Lung (tissue), 12 donors: ENCODE results near the gene MSH3. TPM values are rescaled to one million over a fixed set of nuclear protein-coding genes. Genes with fewer than 3 reads are reported as not detected.
"Not testable (repeated sequence)": the region's sequence is repeated elsewhere in the genome, so short reads cannot be mapped to it uniquely, and the experiment has no call there.

Source experiments
- ATAC-seq: fragments of 200-7000 bp; cut with Tn5 transposase; one replicate; pipeline ENCODE4 v1.9.1; 2020; ENCODE audit warnings: moderate number of reproducible peaks; ENCODE audit not compliant: insufficient read depth, low FRiP score
- DNase-seq, 3 donors: peaks; one replicate each; pipeline ENCODE4 v3.0.0-alpha.2; 2013 to 2017
- H3K27ac ChIP-seq, 2 donors: one replicate each; pipeline ENCODE4 v1.5.1; 2013; ENCODE audit warnings: mild to moderate bottlenecking in 2 of 2, moderate library complexity in 2 of 2, control low read depth in 1 of 2, inconsistent platforms in 1 of 2, low read depth in 1 of 2, low read length in 1 of 2
- H3K27me3 ChIP-seq, 3 donors: one replicate each; pipeline ENCODE4 v1.5.1; 2013; ENCODE audit warnings: low read length in 2 of 3; ENCODE audit not compliant: control insufficient read depth in 3 of 3, insufficient read depth in 3 of 3
- H3K36me3 ChIP-seq, 4 donors: one replicate each; pipeline ENCODE4 v1.5.1; 2013; ENCODE audit warnings: low read length in 4 of 4, mild to moderate bottlenecking in 1 of 4, moderate library complexity in 1 of 4; ENCODE audit not compliant: control insufficient read depth in 4 of 4, insufficient read depth in 4 of 4
- H3K4me1 ChIP-seq, 5 donors: one replicate each; pipeline ENCODE4 v1.5.1; 2013; ENCODE audit warnings: low read length in 5 of 5, mild to moderate bottlenecking in 2 of 5, moderate library complexity in 1 of 5; ENCODE audit not compliant: control insufficient read depth in 5 of 5, insufficient read depth in 5 of 5
- H3K4me3 ChIP-seq: one replicate; pipeline ENCODE4 v1.5.1; 2013; ENCODE audit warnings: mild to moderate bottlenecking, control low read depth, moderate library complexity
- H3K9ac ChIP-seq, 2 donors: one replicate each; pipeline ENCODE4 v1.5.1; 2013; ENCODE audit warnings: low read length in 2 of 2, control low read depth in 1 of 2; ENCODE audit not compliant: insufficient read depth in 1 of 2
- H3K9me3 ChIP-seq, 4 donors: one replicate each; pipeline ENCODE4 v1.5.1; 2013; ENCODE audit warnings: low read length in 3 of 4, mild to moderate bottlenecking in 1 of 4, moderate library complexity in 1 of 4; ENCODE audit not compliant: control insufficient read depth in 4 of 4, insufficient read depth in 3 of 4
- WGBS, 2 donors: extraction: QIAGEN DNeasy Blood & Tissue Kit; methylation state at CpG; one replicate each; pipeline ENCODE4 v1.1.7; 2013; 5-methylcytosine and 5-hydroxymethylcytosine counted together
- polyA plus RNA-seq, 2 donors: library from polyadenylated mRNA; stranded (reverse); fragments of 200-250 nt; gene quantifications; one replicate each; pipeline ENCODE4 v1.2.1, GENCODE V29; 2013
- total RNA-seq, 2 donors: library from RNA; depleted of rRNA in 1 of 2; stranded (reverse); fragments of >200 nt in 1 of 2; gene quantifications; one replicate each; pipeline ENCODE4 v1.2.1, GENCODE V29; 2014 to 2021
- TF ChIP-seq, protein P1 (sequence below): IDR thresholded peaks from 2 replicates; pipeline ENCODE4 v1.5.1; 2012; ENCODE audit warnings: mild to moderate bottlenecking; ENCODE audit errors: control extremely low read depth, extremely low read depth
- donor health status: control.
- donor health status: control.
- donor health status: Bipolar disorder and iron deficiency.
- donor health status: healthy.
- donor health status: DM: yes; HTN: yes; CAD: no.

The MSH3 gene
- total and polyA plus RNA-seq, 4 donors, result 2.8 to 29.0 (median 9.6) TPM

DNA sequence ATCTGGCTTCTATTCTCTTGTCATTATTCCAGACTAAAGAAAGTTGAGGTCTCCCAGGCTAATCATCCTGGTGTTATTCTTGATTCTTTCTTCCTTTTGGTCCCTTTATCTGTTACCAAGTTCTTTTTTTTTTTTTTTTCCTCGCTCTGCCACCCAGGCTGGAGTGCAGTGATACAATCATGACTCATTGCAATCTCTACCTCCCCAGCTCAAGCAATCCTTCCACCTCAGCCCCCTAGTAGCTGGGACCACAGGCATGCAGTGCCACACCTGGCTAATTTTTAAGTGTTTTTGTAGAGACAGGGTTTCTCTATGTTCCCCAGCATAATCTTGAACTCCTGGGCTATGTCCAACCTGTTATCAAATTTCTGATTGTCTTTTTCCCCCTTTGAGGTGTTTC lies 126.9 kb downstream of the MSH3 start:
- no peak for DNase-seq
- Histone ChIP-seq H3K27ac (no peak overlapping the region), H3K27me3 (no peaks in the 10 kb centered on the region), H3K9me3 (peaks cover 0 to 2% (median 0%) of the 10 kb centered on the region in 4 donors), H3K4me1 (no peaks in the 10 kb centered on the region), H3K36me3 (peaks cover 5 to 13% (median 7%) of the 10 kb centered on the region in 4 donors), H3K4me3 (no peak overlapping the region), H3K9ac (no peak overlapping the region)
- no peak for ATAC-seq
- 75 to 89% methylated on average over 1 of the region's 1 CpG for WGBS, 2 donors
- TF ChIP-seq, protein P1, sequence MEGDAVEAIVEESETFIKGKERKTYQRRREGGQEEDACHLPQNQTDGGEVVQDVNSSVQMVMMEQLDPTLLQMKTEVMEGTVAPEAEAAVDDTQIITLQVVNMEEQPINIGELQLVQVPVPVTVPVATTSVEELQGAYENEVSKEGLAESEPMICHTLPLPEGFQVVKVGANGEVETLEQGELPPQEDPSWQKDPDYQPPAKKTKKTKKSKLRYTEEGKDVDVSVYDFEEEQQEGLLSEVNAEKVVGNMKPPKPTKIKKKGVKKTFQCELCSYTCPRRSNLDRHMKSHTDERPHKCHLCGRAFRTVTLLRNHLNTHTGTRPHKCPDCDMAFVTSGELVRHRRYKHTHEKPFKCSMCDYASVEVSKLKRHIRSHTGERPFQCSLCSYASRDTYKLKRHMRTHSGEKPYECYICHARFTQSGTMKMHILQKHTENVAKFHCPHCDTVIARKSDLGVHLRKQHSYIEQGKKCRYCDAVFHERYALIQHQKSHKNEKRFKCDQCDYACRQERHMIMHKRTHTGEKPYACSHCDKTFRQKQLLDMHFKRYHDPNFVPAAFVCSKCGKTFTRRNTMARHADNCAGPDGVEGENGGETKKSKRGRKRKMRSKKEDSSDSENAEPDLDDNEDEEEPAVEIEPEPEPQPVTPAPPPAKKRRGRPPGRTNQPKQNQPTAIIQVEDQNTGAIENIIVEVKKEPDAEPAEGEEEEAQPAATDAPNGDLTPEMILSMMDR, result no peak

DNA sequence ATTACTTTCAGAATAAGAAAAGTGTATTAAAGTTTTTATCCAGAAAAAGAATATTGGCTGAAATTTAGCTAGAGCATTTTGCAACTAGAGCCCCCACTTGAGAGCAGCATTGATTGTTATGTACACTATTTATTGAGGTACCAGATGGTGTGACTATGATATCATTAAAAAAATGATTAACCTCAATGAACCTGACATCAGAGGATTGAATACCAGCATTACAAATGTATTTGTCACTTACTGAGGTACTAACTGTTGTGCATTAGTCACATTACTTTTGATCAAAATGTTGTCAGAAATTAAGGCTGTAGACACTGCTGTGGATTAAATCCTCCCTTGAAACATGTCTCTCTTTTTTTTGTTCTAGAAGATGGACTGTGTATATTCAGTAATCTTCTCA lies 128.2 kb downstream of the MSH3 start:
- Histone ChIP-seq H3K27me3 (no peaks in the 10 kb centered on the region), H3K9me3 (peaks cover 0 to 2% (median 0%) of the 10 kb centered on the region in 4 donors), H3K4me1 (no peaks in the 10 kb centered on the region), H3K9ac (no peak overlapping the region), H3K27ac (no peak overlapping the region), H3K4me3 (no peak overlapping the region), H3K36me3 (peaks cover 3 to 8% (median 5%) of the 10 kb centered on the region in 4 donors)
- TF ChIP-seq, protein P1, result no peak
- ATAC-seq (no peak), DNase-seq (no peak)

DNA sequence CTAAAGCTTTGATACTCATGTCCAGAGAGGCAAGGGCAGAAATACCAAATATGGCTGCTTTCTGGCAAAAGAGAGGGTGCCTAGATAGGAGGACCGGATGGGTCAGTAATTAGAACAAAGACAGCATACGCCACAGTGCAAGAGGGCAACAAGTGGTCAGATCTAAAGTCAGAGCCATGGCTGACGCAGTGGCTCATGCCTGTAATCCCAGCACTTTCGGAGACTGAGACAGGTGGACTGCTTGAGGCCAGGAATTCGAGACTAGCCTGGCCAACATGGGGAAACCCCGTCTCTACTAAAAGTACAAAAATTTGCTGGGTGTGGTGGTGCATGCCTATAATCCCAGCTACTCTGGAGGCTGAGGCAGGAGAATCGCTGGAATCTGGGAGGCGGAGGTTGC lies 129.3 kb downstream of the MSH3 start:
- H3K9ac ChIP-seq, ATAC-seq, H3K36me3 ChIP-seq, H3K9me3 ChIP-seq, H3K27ac ChIP-seq, H3K4me3 ChIP-seq, DNase-seq, H3K4me1 ChIP-seq, H3K27me3 ChIP-seq: not testable (repeated sequence)
- 96 to 97% methylated on average over 8 of the region's 8 CpGs for WGBS, 2 donors

DNA sequence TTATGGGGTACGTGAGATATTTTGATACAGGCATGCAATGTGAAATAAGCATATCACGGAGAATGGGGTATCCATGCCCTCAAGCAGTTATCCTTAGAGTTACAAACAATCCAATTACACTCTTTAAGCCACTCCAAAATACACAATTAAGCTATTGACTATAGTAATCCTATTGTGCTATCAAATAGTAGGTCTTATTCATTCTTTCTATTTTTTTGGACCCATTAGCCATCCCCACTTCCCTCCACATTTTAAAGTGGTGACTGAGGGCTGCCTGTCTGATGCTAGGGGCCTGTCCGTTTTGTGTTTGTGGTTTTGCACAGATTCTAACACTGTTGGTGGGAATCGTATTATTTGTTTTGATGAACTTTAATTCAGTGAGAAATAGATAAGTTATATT lies 130.0 kb downstream of the MSH3 start:
- TF ChIP-seq, protein P1, result no peak
- Histone ChIP-seq H3K36me3 (peaks cover 3 to 8% (median 5%) of the 10 kb centered on the region in 4 donors), H3K4me3 (no peak overlapping the region), H3K27me3 (no peaks in the 10 kb centered on the region), H3K9me3 (peaks cover 0 to 2% (median 0%) of the 10 kb centered on the region in 4 donors), H3K9ac (no peak overlapping the region), H3K27ac (no peak overlapping the region), H3K4me1 (no peaks in the 10 kb centered on the region)
- WGBS, 2 donors, result 95 to 96% methylated on average over 4 of the region's 4 CpGs
- ATAC-seq (no peak), DNase-seq (no peak)

DNA sequence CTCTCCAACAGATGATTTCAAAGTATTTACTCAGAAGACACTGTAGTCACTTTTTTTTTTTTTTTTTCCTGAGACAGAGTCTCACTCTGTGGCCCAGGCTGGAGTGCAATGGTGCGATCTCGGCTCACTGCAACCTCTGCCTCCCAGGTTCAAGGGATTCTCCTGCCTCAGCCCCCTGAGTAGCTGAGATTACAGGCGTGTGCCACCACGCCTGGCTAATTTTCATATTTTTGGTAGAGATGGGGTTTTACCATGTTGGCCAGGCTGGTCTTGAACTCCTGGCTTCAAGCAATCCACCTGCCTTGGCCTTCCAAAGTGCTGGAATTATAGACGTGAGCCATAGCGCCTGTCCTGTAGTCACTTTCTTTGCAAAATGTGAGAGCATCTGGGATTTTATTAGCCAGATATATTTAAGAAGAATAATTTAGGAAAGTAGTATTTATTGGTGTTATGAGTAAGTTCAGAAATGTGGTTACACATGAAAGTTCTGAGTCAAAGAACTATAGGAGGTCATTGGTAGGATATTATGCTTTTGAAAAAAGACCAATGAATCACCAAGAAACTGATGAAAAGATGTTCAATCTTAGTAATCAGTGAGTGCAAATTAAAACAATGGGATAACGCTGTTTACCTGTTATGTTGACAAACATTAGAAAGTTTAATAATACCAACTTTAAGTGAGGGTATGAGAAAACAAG lies 135.0 kb downstream of the MSH3 start:
- 94 to 96% methylated on average over 7 of the region's 7 CpGs for WGBS, 2 donors
- H3K27me3 ChIP-seq, result not testable (repeated sequence)
- H3K36me3 ChIP-seq, result peaks cover 4 to 16% (median 11%) of the 10 kb centered on the region in 4 donors

More for the DNA sequence above, 135.0 kb downstream of the MSH3 start:
- DNase-seq, H3K9me3 ChIP-seq, H3K4me1 ChIP-seq, H3K4me3 ChIP-seq, ATAC-seq, H3K27ac ChIP-seq, H3K9ac ChIP-seq: not testable (repeated sequence)
